HS-5 (cell line): Measurements from ENCODE around the gene BLVRB.
"Not testable (repeated sequence)": the region's sequence is repeated elsewhere in the genome, so short reads cannot be mapped to it uniquely, and the experiment has no call there.

Experiments
- DNase-seq: peaks from one replicate; pipeline ENCODE4 v3.0.0-alpha.2; 2012; ENCODE audit warnings: low read depth

The BLVRB gene

GRCh38 chr19:40422748-40423566 lies 42.6 kb downstream of the BLVRB start:
- no peak for DNase-seq

- no peak for DNase-seq
Measured at GRCh38 chr19:40421993-40422747, 43.4 kb downstream of the BLVRB start.

GRCh38 chr19:40420766-40421765 lies 44.5 kb downstream of the BLVRB start:
- peak; percentile 81 for DNase-seq

GRCh38 chr19:40420451-40420765 lies 45.1 kb downstream of the BLVRB start:
- no peak for DNase-seq

DNA sequence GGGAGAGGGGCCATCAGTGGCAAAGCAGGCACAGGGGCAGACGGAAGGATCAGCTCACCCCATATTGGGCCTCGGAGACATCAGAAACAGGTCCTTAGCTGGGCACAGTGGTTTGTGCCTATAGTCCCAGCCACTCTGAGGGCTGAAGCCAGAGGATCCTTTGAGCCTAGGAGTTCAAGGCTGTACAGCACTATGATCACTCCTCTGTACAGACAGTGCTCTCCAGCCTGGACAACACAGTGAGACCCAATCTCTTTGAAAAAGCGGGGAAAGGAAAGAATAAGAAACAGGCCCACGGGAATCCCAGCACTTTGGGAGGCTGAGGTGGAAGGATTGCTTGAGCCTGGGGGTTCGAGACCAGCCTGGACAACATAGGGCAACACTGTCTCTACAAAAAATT lies 45.8 kb downstream of the BLVRB start:
- no peak for DNase-seq

DNA sequence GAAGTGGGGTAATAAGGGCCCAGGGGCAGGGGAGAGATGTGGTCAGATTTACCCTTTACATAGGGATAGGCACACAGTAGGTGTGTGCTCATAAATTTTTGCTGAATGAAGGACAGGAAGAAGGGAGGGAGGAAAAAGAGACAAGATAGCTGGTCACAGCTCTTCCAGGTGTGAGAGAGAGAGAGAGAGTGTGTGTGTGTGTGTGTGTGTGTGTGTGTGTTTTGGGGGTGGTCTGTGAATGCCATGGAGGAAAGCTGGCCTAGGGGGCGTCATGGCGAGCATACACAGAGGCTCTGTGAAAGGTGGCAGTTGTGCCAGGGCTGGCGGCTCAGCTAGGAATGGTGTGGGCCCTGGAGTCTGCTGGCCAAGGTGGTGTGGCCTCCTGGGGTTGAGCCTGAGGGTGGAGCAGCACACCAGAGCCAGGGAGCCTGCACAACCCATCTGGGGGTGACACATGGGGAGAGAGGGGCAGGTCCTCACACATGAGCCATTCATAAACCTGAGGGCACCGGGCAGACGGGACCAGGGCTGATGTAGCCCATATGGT lies 46.4 kb downstream of the BLVRB start:
- no peak for DNase-seq

DNA sequence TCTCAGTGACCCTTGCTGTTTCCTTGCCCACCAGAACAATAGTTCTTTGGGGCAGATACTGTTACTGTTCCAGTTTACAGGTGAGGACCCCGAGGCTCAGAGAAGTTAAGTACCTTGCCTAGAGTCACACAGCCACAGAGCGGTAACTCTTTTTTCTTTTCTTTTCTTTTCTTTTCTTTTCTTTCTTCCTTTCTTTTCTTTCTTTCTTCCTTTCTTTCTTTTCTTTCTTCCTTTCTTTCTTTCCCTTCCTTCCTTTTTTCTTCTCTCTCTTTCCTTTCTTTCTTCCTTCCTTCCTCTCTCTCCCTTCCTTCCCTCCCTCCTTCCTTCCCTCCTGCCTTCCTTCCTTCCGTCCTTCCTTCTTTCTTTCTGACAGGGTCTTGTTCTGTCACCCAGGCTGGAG lies 47.5 kb downstream of the BLVRB start:
- DNase-seq, result no peak

GRCh38 chr19:40417643-40417981 lies 47.9 kb downstream of the BLVRB start:
- DNase-seq, result no peak

DNA sequence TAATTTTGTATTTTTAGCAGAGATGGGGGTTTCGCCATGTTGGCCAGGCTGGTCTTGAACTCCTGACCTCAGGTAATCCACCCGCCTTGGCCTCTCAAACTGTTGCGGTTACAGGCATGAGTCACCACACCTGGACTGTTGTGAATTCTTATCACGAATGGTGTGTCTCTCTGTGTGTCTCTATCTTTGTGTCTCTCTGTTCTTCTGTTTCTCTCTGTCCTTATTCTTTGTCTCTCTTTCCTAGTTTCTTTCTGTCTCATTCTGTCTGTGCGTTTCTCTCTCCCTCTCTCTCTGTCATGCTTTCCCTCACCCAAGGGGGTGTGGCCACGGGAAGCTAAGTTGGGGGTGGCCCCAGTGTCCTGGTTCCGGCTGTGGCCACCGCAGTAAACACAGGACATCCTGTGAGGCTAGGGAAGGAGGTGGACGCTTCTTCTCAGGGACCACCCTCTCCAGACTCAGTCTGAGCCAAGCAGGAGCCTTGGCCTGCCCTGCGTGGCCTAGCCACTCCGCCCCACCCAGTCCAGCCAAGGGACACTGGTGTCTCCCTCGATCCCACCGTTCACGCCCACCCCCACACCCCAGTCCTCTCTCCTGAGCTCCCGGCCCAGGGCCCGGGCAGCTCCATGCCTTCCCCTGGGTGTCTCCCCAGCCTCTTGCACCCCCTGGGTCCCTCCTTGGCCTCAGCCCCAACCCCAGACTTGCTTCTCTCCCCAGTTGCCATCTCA lies 48.5 kb downstream of the BLVRB start:
- DNase-seq, result no peak

GRCh38 chr19:40415768-40416167 lies 49.8 kb downstream of the BLVRB start:
- no peak for DNase-seq

DNA sequence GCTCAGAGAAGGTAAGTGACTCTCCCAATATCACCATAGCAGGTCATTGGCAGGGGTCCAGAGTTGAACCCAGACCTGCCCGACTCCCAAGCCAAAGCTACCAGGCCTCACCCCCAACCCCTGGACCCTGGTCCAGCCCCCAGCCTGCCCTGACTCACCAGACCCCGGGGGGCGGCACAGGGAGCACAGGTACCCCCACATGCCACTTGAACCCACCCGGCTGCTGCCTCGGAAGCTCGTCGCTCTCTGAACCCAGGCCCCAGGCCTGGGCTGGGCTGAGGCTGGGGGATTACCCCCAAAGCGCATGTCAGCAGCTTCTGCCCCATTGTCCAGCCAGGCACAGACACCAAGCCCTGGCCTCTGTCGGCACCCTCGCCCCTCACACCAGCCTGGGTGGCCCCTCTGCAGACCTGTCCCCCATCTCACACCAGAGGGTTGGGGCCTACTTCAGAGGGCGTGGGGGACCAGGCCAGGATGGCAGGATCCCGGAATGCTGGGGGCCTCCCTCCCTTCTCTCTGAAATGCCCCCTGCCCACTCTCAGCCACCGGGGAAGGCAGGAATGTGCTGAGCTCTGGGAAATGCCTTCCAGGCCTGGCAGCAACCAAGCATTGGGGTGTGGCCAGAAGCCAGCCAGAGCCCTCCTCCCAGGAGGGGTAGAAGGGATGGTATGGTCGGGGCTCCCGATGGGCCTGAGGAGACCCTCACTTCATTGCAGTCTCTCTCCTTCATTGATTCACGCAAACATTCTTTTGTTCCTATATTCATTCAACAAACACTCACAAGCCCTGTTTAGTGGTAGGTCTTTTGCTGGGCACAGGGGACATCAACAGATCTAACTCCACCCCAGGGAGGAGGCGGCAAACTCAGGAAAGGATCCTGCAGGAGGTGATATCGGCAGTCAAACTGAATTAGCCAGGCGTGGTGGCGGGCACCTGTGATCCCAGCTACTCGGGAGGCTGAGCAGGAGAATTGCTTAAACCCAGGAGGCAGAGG lies 50.7 kb downstream of the BLVRB start:
- DNase-seq, result no peak

DNA sequence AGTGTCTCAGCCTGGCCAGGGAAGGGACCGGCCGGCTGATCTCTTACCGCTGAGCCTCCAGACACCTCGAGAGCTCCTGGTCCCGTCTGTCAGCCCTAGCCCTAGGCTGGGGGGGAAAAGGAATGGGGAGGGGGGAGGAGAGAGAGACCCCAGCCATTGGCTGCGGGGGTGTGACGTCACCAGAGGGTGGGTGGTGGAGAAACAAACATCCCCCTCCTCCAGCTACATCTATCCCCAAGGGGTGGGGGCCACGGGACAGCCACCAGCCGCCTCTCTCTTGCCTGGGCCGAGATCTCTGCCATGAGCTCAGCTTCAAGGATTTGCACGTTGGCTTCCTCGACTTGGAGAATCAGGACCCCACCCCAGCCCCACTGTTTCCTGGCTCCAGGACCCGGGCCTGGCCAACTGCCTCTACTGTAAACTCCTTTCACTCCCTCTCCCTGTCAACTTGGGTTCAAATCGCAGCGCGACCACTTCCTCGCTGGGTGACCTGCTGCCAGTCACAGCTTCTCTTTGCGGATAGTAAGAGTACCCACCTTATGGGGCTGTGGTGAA lies 52.2 kb downstream of the BLVRB start, which contains the start of gene PRX:
PRX (minus strand) TSS at position 88 of the 555 bp plus-strand sequence. CDS start 5,446 bp downstream, outside the sequence.
- DNase-seq, result no peak

DNA sequence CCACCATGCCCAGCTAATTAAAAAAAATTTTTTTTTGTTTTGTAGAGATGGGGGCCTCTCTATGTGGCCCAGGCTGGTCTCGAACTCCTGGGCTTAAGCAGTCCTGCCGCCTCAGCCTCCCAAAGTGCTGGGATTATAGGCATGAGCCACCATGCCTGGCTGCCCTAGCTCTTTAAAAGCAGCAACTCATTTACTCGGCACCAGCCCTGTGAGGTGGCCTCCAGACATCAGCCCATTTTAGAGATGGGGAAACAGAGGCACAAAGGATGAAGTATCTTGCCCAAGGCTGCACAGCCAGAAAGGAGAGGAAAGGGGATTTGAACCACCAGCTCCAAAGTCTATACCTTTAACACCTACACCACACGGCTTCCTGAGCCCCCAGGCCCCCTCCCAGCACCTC lies 52.7 kb downstream of the BLVRB start:
- no peak for DNase-seq

- DNase-seq, result no peak
Measured at GRCh38 chr19:40411958-40412499, 53.5 kb downstream of the BLVRB start.

DNA sequence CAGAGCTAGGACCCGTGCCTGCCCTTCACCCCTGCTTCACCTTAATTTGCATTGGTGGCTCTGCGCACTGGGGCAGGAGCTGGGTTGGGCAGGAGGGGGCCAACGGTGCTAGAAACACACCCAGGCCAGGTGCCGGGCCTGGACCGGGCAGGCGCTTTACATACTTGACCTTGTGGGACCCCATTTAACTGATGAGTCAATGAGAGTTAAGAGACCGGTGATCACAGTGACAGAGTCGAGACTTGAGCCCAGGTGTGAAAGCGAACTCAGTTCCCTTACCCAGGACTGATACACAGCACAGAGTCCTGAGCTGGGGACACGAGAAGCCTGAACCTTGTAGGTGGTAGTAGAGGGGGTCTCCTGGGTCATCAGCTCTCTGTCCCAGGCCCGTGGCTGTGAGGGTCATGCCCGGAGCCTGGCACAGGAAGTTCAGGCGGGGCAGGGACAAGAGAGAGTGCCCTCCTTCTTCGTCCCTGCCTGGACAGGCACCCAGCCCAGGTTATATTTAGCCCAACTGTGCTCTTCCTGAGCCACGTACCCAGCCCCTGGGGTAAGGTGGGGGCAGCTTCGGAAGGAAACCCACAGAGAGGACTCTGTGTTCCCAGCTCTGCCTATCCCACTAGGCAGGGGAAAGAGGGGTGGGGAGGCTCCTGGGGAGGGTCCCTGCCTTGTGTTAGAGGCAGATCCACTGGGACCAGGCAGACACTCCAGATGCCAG lies 54.3 kb downstream of the BLVRB start:
- DNase-seq, result no peak

DNA sequence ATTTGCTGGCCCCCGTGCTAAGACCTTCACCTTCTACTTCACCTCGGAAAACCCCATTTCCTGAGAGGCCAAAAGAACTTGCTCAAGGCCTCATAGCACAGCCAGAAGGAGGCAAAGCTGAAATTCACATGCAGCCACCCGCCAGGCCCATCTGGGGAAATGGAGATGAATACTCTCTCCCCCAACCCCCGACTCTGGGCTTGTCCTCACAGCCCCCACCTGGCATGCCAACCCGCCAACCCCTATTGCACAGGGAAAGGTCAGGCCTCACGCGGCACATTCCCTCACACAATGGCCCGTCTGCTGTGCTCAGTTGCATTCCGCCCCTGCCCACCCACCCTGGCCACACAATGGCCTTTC lies 55.5 kb downstream of the BLVRB start:
- DNase-seq, result no peak

DNA sequence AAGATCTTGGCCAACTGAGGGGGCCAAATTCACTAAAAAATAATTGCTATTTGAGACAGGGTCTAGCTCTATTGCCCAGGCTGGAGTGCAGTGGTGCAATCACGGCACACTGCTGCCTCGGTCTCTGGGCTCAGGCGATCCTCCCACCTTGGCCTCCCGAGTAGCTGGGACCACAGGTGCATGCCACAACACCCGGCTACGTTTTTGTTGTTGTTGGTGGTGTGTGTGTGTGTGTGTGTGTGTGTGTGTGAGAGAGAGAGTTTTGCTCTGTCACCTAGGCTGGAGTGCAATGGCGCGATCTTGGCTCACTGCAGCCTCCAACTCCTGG lies 57.0 kb downstream of the BLVRB start:
- DNase-seq, result not testable (repeated sequence)

GRCh38 chr19:40407714-40408597 lies 57.6 kb downstream of the BLVRB start:
- DNase-seq, result no peak
